Breast epithelium (tissue), 4 donors: Measurements from ENCODE around the gene RAB33B. TPM values are rescaled to one million over a fixed set of nuclear protein-coding genes. Genes with fewer than 3 reads are reported as not detected.

Experiments
- DNase-seq, 2 donors: peaks; one replicate each; pipeline ENCODE4 v3.0.0-alpha.2; 2019; ENCODE audit warnings: low spot score in 2 of 2
- H3K27ac ChIP-seq, 2 donors: fragments of 200-600 bp; sonication (generic) in 1 of 2; one replicate each; pipeline ENCODE4 v1.5.1; 2016 to 2019; ENCODE audit warnings: mild to moderate bottlenecking in 1 of 2
- H3K27me3 ChIP-seq, 2 donors: fragments of 200-600 bp; sonication (generic) in 1 of 2; one replicate each; pipeline versions ENCODE4 v1.5.1 to v1.6.0; 2017 to 2019; ENCODE audit warnings: control low read depth in 1 of 2, mild to moderate bottlenecking in 1 of 2
- H3K36me3 ChIP-seq: fragments of 200-600 bp; one replicate; pipeline ENCODE4 v1.5.1; 2019
- H3K4me1 ChIP-seq, 2 donors: fragments of 200-600 bp; sonication (generic); one replicate each; pipeline ENCODE4 v1.5.1; 2016 to 2019; ENCODE audit warnings: control low read depth in 1 of 2
- H3K4me3 ChIP-seq, 3 donors: fragments of 200-600 bp; sonication (generic); 1 replicate in 2 of 3; 2 replicates in 1 of 3; pipeline ENCODE4 v1.5.1; 2016 to 2019; ENCODE audit warnings: mild to moderate bottlenecking in 3 of 3, moderate library complexity in 2 of 3
- H3K9me3 ChIP-seq, 2 donors: fragments of 200-600 bp; sonication (generic) in 1 of 2; one replicate each; pipeline ENCODE4 v1.5.1; 2016 to 2019; ENCODE audit warnings: control low read depth in 1 of 2
- POLR2A ChIP-seq: fragments of 450-650 bp; IDR thresholded peaks from one replicate; pipeline ENCODE4 v1.6.1; 2016; ENCODE audit warnings: antibody characterized with exemption, mild to moderate bottlenecking, moderate library complexity
- POLR2AphosphoS5 ChIP-seq, 3 donors: sonication (generic); formaldehyde crosslinking; IDR thresholded peaks; one replicate each; pipeline ENCODE4 v1.6.1; 2017; ENCODE audit warnings: antibody characterized with exemption in 3 of 3
- intact Hi-C: fragments of 100-400 bp; cut with DNase I; formaldehyde crosslinking; loops from one replicate; pipeline ENCODE4 v1.15.1; 2023; ENCODE audit warnings: low total_unique reads
- total RNA-seq, 3 donors: library from RNA; depleted of rRNA; stranded (reverse); fragments of >200 nt; gene quantifications; one replicate each; pipeline ENCODE4 v1.1.0, GENCODE V29; 2016
- TF ChIP-seq, protein P1 (sequence below), 3 donors: fragments of 450-650 bp; IDR thresholded peaks; one replicate each; pipeline ENCODE4 v1.5.1; 2016 to 2017; ENCODE audit warnings: antibody characterized with exemption in 3 of 3, mild to moderate bottlenecking in 3 of 3, moderate library complexity in 3 of 3

Gene RAB33B
- total RNA-seq, 3 donors from 2014 or later: 13.1 to 15.8 (median 13.4) TPM

DNA sequence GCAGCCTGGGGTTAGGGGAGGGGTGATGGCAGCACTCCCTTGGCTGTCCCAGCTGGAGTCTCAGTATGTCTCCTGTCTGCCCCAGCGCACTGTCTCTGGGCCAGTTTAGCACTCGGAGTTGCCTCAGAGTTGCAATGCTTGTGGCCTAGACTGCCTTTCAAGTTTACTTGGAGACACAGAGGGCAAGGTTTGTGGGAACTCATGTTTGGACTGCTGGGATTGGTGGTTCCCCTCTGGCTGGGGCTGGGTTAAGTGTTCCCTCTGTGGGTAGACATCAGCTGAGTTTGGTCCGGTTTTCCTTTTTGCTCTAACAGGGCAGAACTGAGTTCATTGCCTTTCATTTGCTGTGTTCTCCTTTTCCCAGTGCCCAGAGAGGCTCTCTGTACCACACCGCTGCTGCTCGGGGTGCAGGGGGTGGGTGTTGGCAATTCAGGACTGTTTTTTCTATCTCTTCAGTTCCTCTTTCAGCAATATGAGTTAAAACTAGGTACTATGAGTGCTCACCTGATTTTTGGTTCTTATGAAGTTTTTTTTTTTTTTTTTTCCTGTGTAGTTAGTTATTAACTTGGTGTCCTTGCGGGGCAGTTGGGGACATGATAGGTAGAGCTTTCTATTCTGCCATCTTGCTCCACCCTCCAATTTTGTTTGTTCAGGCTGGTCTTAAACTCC is 17.2 kb downstream of the RAB33B start:
- TF ChIP-seq, protein P1, sequence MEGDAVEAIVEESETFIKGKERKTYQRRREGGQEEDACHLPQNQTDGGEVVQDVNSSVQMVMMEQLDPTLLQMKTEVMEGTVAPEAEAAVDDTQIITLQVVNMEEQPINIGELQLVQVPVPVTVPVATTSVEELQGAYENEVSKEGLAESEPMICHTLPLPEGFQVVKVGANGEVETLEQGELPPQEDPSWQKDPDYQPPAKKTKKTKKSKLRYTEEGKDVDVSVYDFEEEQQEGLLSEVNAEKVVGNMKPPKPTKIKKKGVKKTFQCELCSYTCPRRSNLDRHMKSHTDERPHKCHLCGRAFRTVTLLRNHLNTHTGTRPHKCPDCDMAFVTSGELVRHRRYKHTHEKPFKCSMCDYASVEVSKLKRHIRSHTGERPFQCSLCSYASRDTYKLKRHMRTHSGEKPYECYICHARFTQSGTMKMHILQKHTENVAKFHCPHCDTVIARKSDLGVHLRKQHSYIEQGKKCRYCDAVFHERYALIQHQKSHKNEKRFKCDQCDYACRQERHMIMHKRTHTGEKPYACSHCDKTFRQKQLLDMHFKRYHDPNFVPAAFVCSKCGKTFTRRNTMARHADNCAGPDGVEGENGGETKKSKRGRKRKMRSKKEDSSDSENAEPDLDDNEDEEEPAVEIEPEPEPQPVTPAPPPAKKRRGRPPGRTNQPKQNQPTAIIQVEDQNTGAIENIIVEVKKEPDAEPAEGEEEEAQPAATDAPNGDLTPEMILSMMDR (IDR thresholded peaks at IDR 0.05): no peak

DNA sequence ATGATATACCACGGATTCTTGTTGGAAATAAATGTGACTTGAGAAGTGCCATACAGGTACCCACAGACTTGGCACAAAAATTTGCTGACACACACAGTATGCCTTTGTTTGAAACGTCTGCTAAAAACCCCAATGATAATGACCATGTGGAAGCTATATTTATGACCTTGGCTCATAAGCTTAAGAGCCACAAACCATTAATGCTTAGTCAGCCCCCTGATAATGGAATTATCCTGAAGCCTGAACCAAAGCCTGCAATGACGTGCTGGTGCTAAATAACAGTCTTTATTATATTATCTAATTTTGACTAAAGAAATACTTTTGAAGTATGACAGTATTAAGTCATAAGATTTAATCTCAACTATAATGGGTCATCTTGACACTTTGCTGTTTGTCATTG is 18.9 kb downstream of the RAB33B start:
- Histone ChIP-seq H3K36me3 (no peaks in the 10 kb centered on the region), H3K27ac (no peak overlapping the region), H3K9me3 (peaks cover 0 to 5% of the 10 kb centered on the region in 2 donors), H3K4me3 (no peak overlapping the region), H3K4me1 (no peaks in the 10 kb centered on the region), H3K27me3 (no peaks in the 10 kb centered on the region)
- no peak for DNase-seq
- TF ChIP-seq, protein P1 (IDR thresholded peaks at IDR 0.05): no peak
- TF ChIP-seq POLR2AphosphoS5 (IDR thresholded peaks at IDR 0.05): no peak
- no peak for TF ChIP-seq POLR2A
- intact Hi-C loops: no loop called here

More for the DNA sequence above, 17.2 kb downstream of the RAB33B start:
- Histone ChIP-seq H3K9me3 (peaks cover 0 to 5% of the 10 kb centered on the region in 2 donors), H3K27me3 (no peaks in the 10 kb centered on the region), H3K4me1 (no peaks in the 10 kb centered on the region), H3K27ac (no peak overlapping the region), H3K4me3 (no peak overlapping the region), H3K36me3 (no peaks in the 10 kb centered on the region)
- intact Hi-C loops: no loop called here
- no peak for DNase-seq

DNA sequence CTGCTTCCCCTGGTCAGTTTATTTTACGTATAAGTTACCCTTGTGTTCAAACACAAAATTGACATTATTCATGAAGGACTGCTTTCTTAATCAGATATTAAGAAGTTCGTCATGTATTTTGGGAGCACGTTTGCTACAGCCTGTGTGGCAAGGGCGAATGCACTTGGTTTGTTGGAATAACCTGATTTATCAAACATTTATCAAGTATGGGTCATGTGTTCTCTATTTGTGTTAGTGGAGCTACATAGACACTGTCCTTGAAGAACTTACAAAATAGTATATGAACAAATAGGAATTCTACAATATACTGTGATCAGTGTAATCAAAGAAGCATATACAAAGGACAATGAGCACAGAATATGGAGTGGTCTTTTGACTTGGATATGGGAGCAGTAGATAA is 22.4 kb downstream of the RAB33B start:
- TF ChIP-seq, protein P1 (IDR thresholded peaks at IDR 0.05): no peak
- TF ChIP-seq POLR2A: no peak
- H3K9me3 ChIP-seq: peaks cover 0 to 5% of the 10 kb centered on the region in 2 donors
- no peaks in the 10 kb centered on the region for H3K4me1 ChIP-seq
- DNase-seq: no peak
- intact Hi-C loops: no loop called here
- H3K27ac ChIP-seq: no peak overlapping the region
- no peak overlapping the region for H3K4me3 ChIP-seq
- no peaks in the 10 kb centered on the region for H3K27me3 ChIP-seq
- no peaks in the 10 kb centered on the region for H3K36me3 ChIP-seq

DNA sequence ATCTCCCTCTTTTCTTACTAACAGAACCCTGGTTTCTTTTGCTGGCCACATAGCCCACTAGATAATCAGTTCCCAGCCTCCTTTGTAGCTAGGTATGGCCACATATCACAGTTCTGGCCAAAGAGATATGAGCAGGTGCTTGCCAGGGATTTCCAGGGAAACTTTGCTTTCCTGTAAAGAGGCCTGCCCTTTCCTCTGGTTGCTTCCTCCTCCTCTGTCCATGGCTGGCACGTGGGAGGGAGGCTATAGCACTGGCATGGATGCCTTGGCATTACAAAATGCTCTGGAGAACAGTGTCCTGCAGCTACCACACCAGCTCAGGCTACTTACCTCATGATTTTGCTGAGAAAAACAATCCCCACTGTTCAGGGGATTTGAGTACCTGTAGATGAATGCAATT is 27.5 kb downstream of the RAB33B start:
- Histone ChIP-seq H3K4me1 (no peaks in the 10 kb centered on the region), H3K36me3 (no peaks in the 10 kb centered on the region), H3K9me3 (no peaks in the 10 kb centered on the region), H3K4me3 (no peak overlapping the region), H3K27me3 (no peaks in the 10 kb centered on the region), H3K27ac (no peak overlapping the region)
- no peak for TF ChIP-seq POLR2A
- TF ChIP-seq, protein P1 (IDR thresholded peaks at IDR 0.05): no peak
- no peak for TF ChIP-seq POLR2AphosphoS5 (IDR thresholded peaks at IDR 0.05)
- no peak for DNase-seq
- intact Hi-C loops: no loop called here

DNA sequence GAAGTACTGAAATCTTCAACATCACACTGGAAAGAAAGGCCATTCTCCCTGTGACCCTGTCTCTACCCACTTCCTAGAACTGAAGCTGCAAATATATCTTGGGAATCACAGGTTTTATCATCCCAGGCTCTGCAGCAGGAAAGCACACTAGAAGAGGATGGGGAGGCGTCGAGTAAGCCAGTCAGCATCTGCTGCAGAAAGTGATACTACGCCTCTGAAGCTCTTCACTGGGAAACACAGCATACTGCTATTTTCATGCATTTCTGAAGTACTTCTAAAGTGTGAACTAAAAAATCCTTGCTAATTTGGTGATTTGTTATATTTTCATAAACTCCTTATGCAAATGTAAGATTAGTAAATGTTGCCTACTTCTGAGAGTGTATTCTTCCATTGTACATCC is 29.1 kb downstream of the RAB33B start:
- H3K9me3 ChIP-seq: no peaks in the 10 kb centered on the region
- TF ChIP-seq POLR2AphosphoS5 (IDR thresholded peaks at IDR 0.05) (no peak), POLR2A (no peak)
- TF ChIP-seq, protein P1 (IDR thresholded peaks at IDR 0.05): no peak
- no peak overlapping the region for H3K27ac ChIP-seq
- no peak for DNase-seq
- H3K27me3 ChIP-seq: no peaks in the 10 kb centered on the region
- H3K36me3 ChIP-seq: no peaks in the 10 kb centered on the region
- intact Hi-C loops: no loop called here
- H3K4me1 ChIP-seq: no peaks in the 10 kb centered on the region
- H3K4me3 ChIP-seq: no peak overlapping the region
